K562 (cell line): Measurements from ENCODE around the gene GALNS.
A peak's percentile ranks its signal among the peaks of the same experiment; 100 is the strongest.

Experiments used
- CTCF ChIP-seq, 3 experiments: IDR thresholded peaks in 2 of 3; conservative IDR thresholded peaks in 1 of 3; 2 replicates each; pipeline ENCODE4 v1.5.1; 2011 to 2012; ENCODE audit warnings: low read length in 3 of 3, mild to moderate bottlenecking in 3 of 3, control low read depth in 2 of 3, improper control_type of control experiment in 1 of 3, inconsistent platforms in 1 of 3, low read depth in 1 of 3, mixed read lengths in 1 of 3, moderate library complexity in 1 of 3; ENCODE audit not compliant: insufficient read depth in 2 of 3
- JUN ChIP-seq, 2 experiments: sonication (generic) in 1 of 2; formaldehyde crosslinking in 1 of 2; IDR thresholded peaks; 2 replicates each; pipeline versions ENCODE4 v1.6.1 to v1.8.0; 2012 to 2022; ENCODE audit warnings: borderline replicate concordance in 2 of 2, mild to moderate bottlenecking in 2 of 2, improper control_type of control experiment in 1 of 2, low read depth in 1 of 2, low read length in 1 of 2, missing genetic modification reagents in 1 of 2
- NFXL1 ChIP-seq: fragments of 450-650 bp; formaldehyde crosslinking; IDR thresholded peaks from 2 replicates; pipeline ENCODE4 v1.4.0; 2021; ENCODE audit warnings: mild to moderate bottlenecking
- NR2F6 ChIP-seq: fragments of 450-650 bp; formaldehyde crosslinking; IDR thresholded peaks from 2 replicates; pipeline ENCODE4 v1.4.0; 2020; ENCODE audit warnings: mild to moderate bottlenecking
- RAD21 ChIP-seq, 2 experiments: fragments of 250-450 bp in 1 of 2; fragments of 450-650 bp in 1 of 2; sonication (Bioruptor Pico) in 1 of 2; formaldehyde crosslinking in 1 of 2; IDR thresholded peaks in 1 of 2; conservative IDR thresholded peaks in 1 of 2; 2 replicates each; pipeline versions ENCODE4 v1.4.0 to v1.8.0; 2020 to 2022; ENCODE audit warnings: mild to moderate bottlenecking in 2 of 2, moderate library complexity in 1 of 2
- RERE ChIP-seq: sonication (generic); formaldehyde crosslinking; IDR thresholded peaks from 2 replicates; pipeline ENCODE4 v1.8.0; 2023; ENCODE audit warnings: missing genetic modification reagents, mild to moderate bottlenecking, borderline replicate concordance
- SMAD3 ChIP-seq: fragments of 450-650 bp; formaldehyde crosslinking; conservative IDR thresholded peaks from 2 replicates; pipeline ENCODE4 v1.4.0; 2020; ENCODE audit warnings: mild to moderate bottlenecking
- SRF ChIP-seq, 2 experiments: fragments of 250-450, 450-650 bp in 1 of 2; sonication (Bioruptor Pico) in 1 of 2; sonication (generic) in 1 of 2; formaldehyde crosslinking; IDR thresholded peaks; 2 replicates each; pipeline versions ENCODE4 v1.5.0 to v1.5.1; 2020 to 2022; ENCODE audit warnings: mild to moderate bottlenecking in 1 of 2, missing genetic modification reagents in 1 of 2
- TAF15 ChIP-seq: fragments of 200-400 bp; formaldehyde crosslinking; IDR thresholded peaks from 2 replicates; pipeline ENCODE4 v1.6.1; 2017; ENCODE audit warnings: mild to moderate bottlenecking, low read depth, low read length, moderate library complexity
- THRB ChIP-seq: fragments of 450-650 bp; formaldehyde crosslinking; conservative IDR thresholded peaks from 2 replicates; pipeline ENCODE4 v1.4.0; 2022; ENCODE audit warnings: mild to moderate bottlenecking, missing genetic modification characterization
- USF1 ChIP-seq: sonication (generic); formaldehyde crosslinking; IDR thresholded peaks from 2 replicates; pipeline ENCODE4 v1.9.0; 2022; ENCODE audit warnings: mild to moderate bottlenecking, missing genetic modification reagents
- YY1 ChIP-seq, 3 experiments: IDR thresholded peaks; 2 replicates each; pipeline ENCODE4 v1.6.1; 2011; ENCODE audit warnings: low read length in 2 of 3, mild to moderate bottlenecking in 2 of 3, moderate library complexity in 2 of 3, borderline replicate concordance in 1 of 3, control low read depth in 1 of 3, low read depth in 1 of 3; ENCODE audit not compliant: insufficient read depth in 3 of 3, insufficient replicate concordance in 2 of 3, control insufficient read depth in 1 of 3, insufficient read length in 1 of 3; ENCODE audit errors: extremely low read depth in 1 of 3
- ZNF124 ChIP-seq: sonication (generic); formaldehyde crosslinking; IDR thresholded peaks from 2 replicates; pipeline ENCODE4 v1.8.1; 2022; ENCODE audit warnings: missing genetic modification reagents
- ZNF274 ChIP-seq: IDR thresholded peaks from 2 replicates; pipeline ENCODE4 v1.6.1; 2011; ENCODE audit warnings: low read depth, mild to moderate bottlenecking, low read length, moderate library complexity, borderline replicate concordance

GRCh38 chr16:88815901-88816589 lies 40.7 kb downstream of the GALNS start:
- TF ChIP-seq THRB, result no peak
- TF ChIP-seq NR2F6 (CRISPR knock-in tag), result no peak
- no peak for TF ChIP-seq ZNF124 (CRISPR knock-in tag)
- no peak for TF ChIP-seq RERE (CRISPR knock-in tag)
- peak; percentile 71 to 76 (median 76) for TF ChIP-seq CTCF (IDR thresholded peaks at IDR 0.05 in 2 of 3, conservative IDR thresholded peaks at IDR 0.05 in 1 of 3; ENCODE audit: insufficient read depth in 2 of 3, low read depth in 1 of 3, low read length in 3 of 3)
- TF ChIP-seq JUN (IDR thresholded peaks at IDR 0.05; ENCODE audit: borderline replicate concordance, low read depth, low read length), result no peak
- no peak for TF ChIP-seq JUN (CRISPR knock-in tag; IDR thresholded peaks at IDR 0.05; ENCODE audit: borderline replicate concordance)
- TF ChIP-seq TAF15, result no peak
- no peak for TF ChIP-seq USF1 (CRISPR knock-in tag)
- TF ChIP-seq ZNF274, result no peak
- TF ChIP-seq SRF (CRISPR knock-in tag; IDR thresholded peaks at IDR 0.05), result no peak
- peak; percentile 58 to 84 for TF ChIP-seq RAD21 (CRISPR knock-in tag; conservative IDR thresholded peaks at IDR 0.05 in 1 of 2, IDR thresholded peaks at IDR 0.05 in 1 of 2)
- TF ChIP-seq YY1 (IDR thresholded peaks at IDR 0.05; ENCODE audit: borderline replicate concordance in 1 of 3, control insufficient read depth in 1 of 3, extremely low read depth in 1 of 3, insufficient read depth in 3 of 3, insufficient read length in 1 of 3, insufficient replicate concordance in 2 of 3, low read depth in 1 of 3, low read length in 2 of 3), result peak in 1 of 3 experiments; percentile 11
- TF ChIP-seq SMAD3 (CRISPR knock-in tag), result no peak
- no peak for TF ChIP-seq NFXL1 (CRISPR knock-in tag)
